HG02870 (cell line): ENCODE measurements around the gene ZNF556.
"Not testable (repeated sequence)": the region's sequence is repeated elsewhere in the genome, so short reads cannot be mapped to it uniquely, and the experiment has no call there.

ENCODE experiments used
- ATAC-seq: cut with Tn5 transposase; IDR thresholded peaks from one replicate; pipeline ENCODE4 v1.9.1; 2021; ENCODE audit warnings: mild to moderate bottlenecking, moderate library complexity; ENCODE audit not compliant: unreplicated experiment

The ZNF556 gene

GRCh38 chr19:2853015-2853606 lies 14.0 kb upstream of the ZNF556 start:
- ATAC-seq, result no peak

- no peak for ATAC-seq
Measured at GRCh38 chr19:2854849-2855248, 12.3 kb upstream of the ZNF556 start.

GRCh38 chr19:2856457-2857050 lies 10.6 kb upstream of the ZNF556 start:
- ATAC-seq, result no peak

GRCh38 chr19:2858864-2859263 lies 8.3 kb upstream of the ZNF556 start:
- ATAC-seq, result no peak

- ATAC-seq, result no peak
Measured at GRCh38 chr19:2863816-2864215, 3.3 kb upstream of the ZNF556 start.

- ATAC-seq, result no peak
Measured at GRCh38 chr19:2865334-2866100, 1.6 kb upstream of the ZNF556 start.

- no peak for ATAC-seq
Measured at GRCh38 chr19:2866495-2867024, 575 bp upstream of the ZNF556 start.

- no peak for ATAC-seq
Measured at GRCh38 chr19:2869618-2870017, 2.5 kb downstream of the ZNF556 start.

GRCh38 chr19:2872175-2872574 lies 5.0 kb downstream of the ZNF556 start:
- ATAC-seq, result not testable (repeated sequence)

GRCh38 chr19:2877398-2878331 lies 10.5 kb downstream of the ZNF556 start:
- no peak for ATAC-seq

GRCh38 chr19:2883686-2884439 lies 16.7 kb downstream of the ZNF556 start:
- ATAC-seq, result no peak

GRCh38 chr19:2885736-2886135 lies 18.6 kb downstream of the ZNF556 start:
- no peak for ATAC-seq

GRCh38 chr19:2887391-2887914 lies 20.3 kb downstream of the ZNF556 start:
- ATAC-seq, result no peak

- no peak for ATAC-seq
Measured at GRCh38 chr19:2888731-2889224, 21.6 kb downstream of the ZNF556 start.

GRCh38 chr19:2890531-2890930 lies 23.4 kb downstream of the ZNF556 start:
- not testable (repeated sequence) for ATAC-seq

GRCh38 chr19:2896694-2897093 lies 29.6 kb downstream of the ZNF556 start:
- no peak for ATAC-seq

GRCh38 chr19:2900296-2901252 lies 33.4 kb downstream of the ZNF556 start, which contains the start of gene ZNF57:
TSS of gene ZNF57 (plus strand) at chr19:2900928. CDS start at chr19:2901046, 118 bp downstream.
- ATAC-seq, result peak; percentile 88

- no peak for ATAC-seq
Measured at GRCh38 chr19:2902590-2903218, 35.6 kb downstream of the ZNF556 start.
